Stimulated activated memory B cell treated with anti-CD40 and anti-IgM and Interleukin-4, amounts not matched to agents 10 μg/mL and 1 μg/mL and 100 μg/mL, for 72 hours (primary cell): ENCODE results near the gene SPACA9.

Experiments used
- ATAC-seq: fragments of 150-1000 bp; cut with Tn5 transposase; 2 replicates; pipeline ENCODE4 v1.10.0; 2021
- H3K27ac Mint-ChIP-seq: one replicate; pipeline ENCODE4 v1.8.0; 2022; ENCODE audit warnings: mild to moderate bottlenecking, mixed read lengths
- H3K27me3 Mint-ChIP-seq: one replicate; pipeline ENCODE4 v1.8.0; 2022; ENCODE audit warnings: mixed read lengths
- H3K36me3 Mint-ChIP-seq: one replicate; pipeline ENCODE4 v1.8.0; 2022; ENCODE audit warnings: mixed read lengths
- H3K4me1 Mint-ChIP-seq: one replicate; pipeline ENCODE4 v1.8.0; 2022; ENCODE audit warnings: mixed read lengths
- H3K4me3 Mint-ChIP-seq: one replicate; pipeline ENCODE4 v1.8.0; 2022; ENCODE audit warnings: mild to moderate bottlenecking, moderate library complexity, mixed read lengths
- H3K9me3 Mint-ChIP-seq: one replicate; pipeline ENCODE4 v1.8.0; 2022; ENCODE audit warnings: mixed read lengths

The SPACA9 gene

DNA sequence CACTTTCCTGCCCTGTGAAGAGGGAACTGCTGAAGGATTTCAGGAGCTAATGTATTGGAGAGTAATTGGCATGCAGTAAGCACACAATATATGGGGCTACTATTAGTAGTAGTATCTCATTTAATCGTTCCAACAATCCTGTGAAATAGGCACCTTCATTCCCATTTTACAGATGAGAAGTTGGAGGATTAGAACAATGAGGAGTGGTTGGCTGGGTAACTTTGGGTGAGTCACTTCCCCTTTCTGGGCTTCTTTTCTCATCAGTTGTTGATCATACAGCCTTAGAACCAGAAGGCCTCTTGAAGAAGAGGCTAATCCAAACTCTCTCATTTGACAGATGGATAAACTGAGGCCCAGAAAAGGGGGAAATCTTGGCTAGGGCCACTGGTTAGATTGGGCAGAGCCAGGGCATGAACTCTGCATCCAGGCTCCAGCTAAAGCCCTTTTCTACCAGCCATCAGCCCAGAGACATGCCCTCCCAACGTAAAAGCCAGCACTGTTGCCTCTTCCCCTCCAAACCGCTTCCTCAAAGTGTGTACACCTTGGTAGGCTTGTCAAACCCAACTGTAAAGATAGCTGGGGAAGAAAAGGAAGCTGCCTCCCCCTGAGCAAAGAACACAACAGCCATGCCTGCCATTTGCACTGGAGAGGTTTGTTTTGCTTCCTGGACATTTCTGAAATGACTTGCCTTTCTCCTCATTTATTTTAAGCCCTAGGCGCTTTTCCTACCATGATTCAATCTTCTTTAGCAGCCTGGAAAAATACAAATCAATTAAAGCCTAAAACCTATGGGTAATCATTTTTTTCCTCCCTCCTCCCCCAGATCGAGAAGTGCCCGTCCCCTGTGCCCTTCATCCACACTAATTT is 992 bp downstream of the SPACA9 start:
- H3K4me1 Mint-ChIP-seq, result peaks cover 31% of the 10 kb centered on the region
- H3K9me3 Mint-ChIP-seq, result no peaks in the 10 kb centered on the region
- H3K27me3 Mint-ChIP-seq, result no peaks in the 10 kb centered on the region
- no peak for ATAC-seq
- peak overlapping the region; percentile 74 for H3K27ac Mint-ChIP-seq
- no peaks in the 10 kb centered on the region for H3K36me3 Mint-ChIP-seq
- peak overlapping the region; percentile 78 for H3K4me3 Mint-ChIP-seq

DNA sequence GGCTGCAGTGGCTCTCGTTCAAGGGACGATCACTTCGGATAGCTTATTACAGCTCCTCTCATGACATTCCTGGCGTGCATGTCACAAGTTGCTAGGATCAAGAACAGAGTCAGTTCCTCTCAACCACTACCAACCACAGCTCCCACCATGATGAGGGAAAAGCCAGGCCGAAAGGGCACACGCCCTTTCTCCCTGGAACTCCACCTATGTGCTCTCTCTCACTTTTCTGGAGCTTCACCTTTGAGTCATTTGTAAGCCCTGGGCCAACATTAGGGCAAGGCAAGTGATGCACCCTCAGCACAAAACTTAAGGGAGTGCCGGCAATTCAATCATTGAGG is 1.6 kb downstream of the SPACA9 start:
- no peak for ATAC-seq
- Mint-ChIP-seq H3K4me3 (no peak overlapping the region), H3K9me3 (no peaks in the 10 kb centered on the region), H3K27me3 (no peaks in the 10 kb centered on the region), H3K36me3 (no peaks in the 10 kb centered on the region), H3K27ac (peak overlapping the region; percentile 74), H3K4me1 (peaks cover 31% of the 10 kb centered on the region)

DNA sequence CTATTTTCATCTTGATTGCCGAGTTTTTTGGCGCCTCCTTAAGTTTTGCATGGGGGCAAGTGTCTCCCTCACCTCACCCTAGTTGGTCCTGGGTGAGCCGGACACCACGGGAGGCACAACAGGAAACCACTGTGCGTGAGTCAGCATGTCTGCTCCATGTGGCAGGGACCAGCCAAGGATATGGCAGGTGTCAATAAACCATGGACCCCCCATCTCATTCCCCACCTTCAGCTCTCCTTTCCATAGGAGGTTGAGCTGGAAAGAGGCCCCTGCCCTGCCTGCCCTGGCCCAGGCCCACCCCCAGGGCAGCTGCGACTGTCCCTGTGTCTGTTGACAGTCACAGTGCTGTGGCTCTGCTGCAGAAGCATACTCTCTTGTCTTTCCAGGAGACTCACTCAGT is 3.1 kb downstream of the SPACA9 start:
- ATAC-seq, result no peak
- peak overlapping the region; percentile 58 for H3K27ac Mint-ChIP-seq
- no peaks in the 10 kb centered on the region for H3K36me3 Mint-ChIP-seq
- peaks cover 39% of the 10 kb centered on the region for H3K4me1 Mint-ChIP-seq
- no peaks in the 10 kb centered on the region for H3K27me3 Mint-ChIP-seq
- no peaks in the 10 kb centered on the region for H3K9me3 Mint-ChIP-seq
- no peak overlapping the region for H3K4me3 Mint-ChIP-seq

DNA sequence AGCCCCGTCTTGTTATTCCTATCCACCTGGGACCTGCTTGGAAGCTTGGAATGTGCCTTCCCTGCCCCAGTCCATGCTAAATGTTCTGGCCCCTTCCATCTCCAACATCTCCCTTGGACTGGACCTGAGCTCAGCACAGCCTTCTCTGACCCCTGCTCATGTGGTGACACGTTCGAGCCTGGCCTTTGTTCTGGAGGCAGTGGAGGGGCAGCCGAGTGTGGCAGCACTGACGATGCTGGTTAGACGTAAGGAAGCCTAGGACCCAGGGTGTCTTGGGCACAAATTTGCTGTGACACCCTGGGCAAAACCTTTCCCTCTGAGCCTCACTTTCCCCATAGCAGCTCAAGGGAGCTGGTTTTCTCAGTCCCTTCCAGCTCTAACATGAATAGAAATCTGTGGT is 3.9 kb downstream of the SPACA9 start:
- Mint-ChIP-seq H3K9me3 (no peaks in the 10 kb centered on the region), H3K27ac (peak overlapping the region; percentile 58), H3K27me3 (no peaks in the 10 kb centered on the region), H3K36me3 (no peaks in the 10 kb centered on the region), H3K4me1 (peaks cover 35% of the 10 kb centered on the region), H3K4me3 (no peak overlapping the region)
- ATAC-seq, result no peak

DNA sequence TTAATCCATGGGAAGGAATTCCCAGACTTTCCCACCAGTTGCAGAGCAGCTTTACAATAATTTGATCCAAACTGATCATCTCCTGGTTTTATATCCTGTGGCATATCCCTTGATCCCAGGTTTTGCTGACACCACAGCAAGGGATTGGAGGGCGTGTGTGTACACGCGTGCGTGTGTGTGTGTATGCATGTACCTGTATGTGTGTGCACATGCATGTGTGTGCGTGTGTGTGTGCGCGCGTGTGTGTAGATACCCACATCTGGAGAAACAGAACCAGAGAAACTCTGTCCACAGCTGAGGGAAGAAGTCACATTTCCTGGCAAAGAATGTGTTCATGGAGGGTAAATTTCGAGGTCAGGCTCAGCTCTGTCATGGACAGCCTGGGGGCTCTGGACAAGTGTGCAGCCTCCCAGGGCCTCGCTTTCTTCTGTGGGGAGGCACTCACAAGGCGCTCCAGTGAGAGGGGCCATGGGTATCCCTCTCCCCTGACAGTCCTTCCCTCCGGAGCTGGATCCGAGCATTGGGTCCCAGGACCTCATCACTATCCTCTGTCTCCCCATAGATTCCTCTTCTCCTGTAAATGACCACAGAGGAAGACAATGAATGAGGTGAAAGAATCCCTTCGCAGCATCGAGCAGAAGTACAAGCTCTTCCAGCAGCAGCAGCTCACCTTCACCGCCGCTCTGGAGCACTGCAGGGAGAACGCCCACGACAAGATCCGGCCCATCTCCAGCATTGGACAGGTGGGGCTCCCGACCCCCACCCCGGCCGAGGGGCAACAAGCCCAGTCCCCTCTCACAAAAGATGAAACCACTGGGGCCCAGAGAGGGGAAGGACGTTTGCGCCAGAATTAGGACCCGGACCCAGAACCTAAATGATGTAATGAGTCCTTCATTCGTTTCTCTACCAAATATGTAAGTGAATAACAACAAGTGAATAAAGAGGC is 4.9 kb downstream of the SPACA9 start:
- peak overlapping the region; percentile 58 for H3K27ac Mint-ChIP-seq
- no peak overlapping the region for H3K4me3 Mint-ChIP-seq
- no peaks in the 10 kb centered on the region for H3K9me3 Mint-ChIP-seq
- no peak for ATAC-seq
- no peaks in the 10 kb centered on the region for H3K36me3 Mint-ChIP-seq
- H3K27me3 Mint-ChIP-seq, result no peaks in the 10 kb centered on the region
- H3K4me1 Mint-ChIP-seq, result peaks cover 45% of the 10 kb centered on the region

DNA sequence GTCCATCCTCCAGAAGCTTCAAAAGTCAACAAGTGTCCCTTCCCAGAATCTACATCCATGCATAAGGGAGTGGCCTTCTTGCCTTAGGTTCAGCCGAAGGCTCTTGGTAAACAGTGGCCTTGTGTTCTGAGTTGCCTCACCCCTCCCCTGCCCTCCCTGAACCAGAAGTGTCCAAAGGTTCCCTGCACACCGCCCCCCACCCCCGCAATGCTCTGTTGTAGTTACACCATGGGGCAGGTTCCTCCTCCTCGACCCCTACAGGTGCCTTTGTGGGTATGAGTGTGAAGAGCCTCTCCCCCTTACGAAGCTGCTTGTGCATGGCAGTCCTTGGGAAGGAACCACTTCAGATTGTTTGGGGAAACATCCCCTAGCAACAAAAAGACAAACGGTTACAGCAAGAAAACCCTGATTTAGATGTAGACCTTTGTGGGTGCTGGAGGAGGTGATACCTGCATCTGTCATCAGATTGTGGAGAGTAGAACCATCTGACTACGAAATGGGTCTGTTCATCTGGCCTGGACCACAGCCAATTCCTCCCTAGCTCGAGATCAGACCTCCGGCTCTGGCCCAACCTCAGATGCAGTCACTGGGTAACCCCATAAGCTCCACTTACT is 7.1 kb downstream of the SPACA9 start:
- peaks cover 33% of the 10 kb centered on the region for H3K4me1 Mint-ChIP-seq
- no peaks in the 10 kb centered on the region for H3K27me3 Mint-ChIP-seq
- H3K27ac Mint-ChIP-seq, result no peak overlapping the region
- no peaks in the 10 kb centered on the region for H3K9me3 Mint-ChIP-seq
- no peak for ATAC-seq
- H3K36me3 Mint-ChIP-seq, result no peaks in the 10 kb centered on the region
- H3K4me3 Mint-ChIP-seq, result no peak overlapping the region

DNA sequence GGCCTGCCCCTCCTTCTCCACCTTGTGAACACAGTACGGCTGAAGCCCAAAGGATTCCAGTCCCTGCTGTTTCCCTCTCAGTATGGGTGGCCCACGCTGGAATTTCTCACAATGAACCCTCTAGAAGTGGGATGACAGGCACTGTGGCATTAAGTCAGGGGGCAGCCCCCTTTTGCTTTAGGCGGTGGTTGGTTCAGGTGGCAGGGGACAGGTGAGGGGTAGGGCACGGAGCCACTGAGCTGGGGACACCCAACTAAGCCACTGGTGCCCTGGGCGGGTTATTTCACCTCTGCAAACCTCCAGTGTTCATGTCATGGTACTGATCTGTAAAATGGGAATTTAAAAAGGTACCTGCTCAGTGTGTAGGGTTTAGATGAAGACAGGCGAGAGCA is 7.6 kb downstream of the SPACA9 start:
- ATAC-seq, result no peak
- no peaks in the 10 kb centered on the region for H3K27me3 Mint-ChIP-seq
- no peaks in the 10 kb centered on the region for H3K9me3 Mint-ChIP-seq
- H3K27ac Mint-ChIP-seq, result no peak overlapping the region
- H3K4me3 Mint-ChIP-seq, result no peak overlapping the region
- H3K36me3 Mint-ChIP-seq, result no peaks in the 10 kb centered on the region
- peaks cover 33% of the 10 kb centered on the region for H3K4me1 Mint-ChIP-seq

DNA sequence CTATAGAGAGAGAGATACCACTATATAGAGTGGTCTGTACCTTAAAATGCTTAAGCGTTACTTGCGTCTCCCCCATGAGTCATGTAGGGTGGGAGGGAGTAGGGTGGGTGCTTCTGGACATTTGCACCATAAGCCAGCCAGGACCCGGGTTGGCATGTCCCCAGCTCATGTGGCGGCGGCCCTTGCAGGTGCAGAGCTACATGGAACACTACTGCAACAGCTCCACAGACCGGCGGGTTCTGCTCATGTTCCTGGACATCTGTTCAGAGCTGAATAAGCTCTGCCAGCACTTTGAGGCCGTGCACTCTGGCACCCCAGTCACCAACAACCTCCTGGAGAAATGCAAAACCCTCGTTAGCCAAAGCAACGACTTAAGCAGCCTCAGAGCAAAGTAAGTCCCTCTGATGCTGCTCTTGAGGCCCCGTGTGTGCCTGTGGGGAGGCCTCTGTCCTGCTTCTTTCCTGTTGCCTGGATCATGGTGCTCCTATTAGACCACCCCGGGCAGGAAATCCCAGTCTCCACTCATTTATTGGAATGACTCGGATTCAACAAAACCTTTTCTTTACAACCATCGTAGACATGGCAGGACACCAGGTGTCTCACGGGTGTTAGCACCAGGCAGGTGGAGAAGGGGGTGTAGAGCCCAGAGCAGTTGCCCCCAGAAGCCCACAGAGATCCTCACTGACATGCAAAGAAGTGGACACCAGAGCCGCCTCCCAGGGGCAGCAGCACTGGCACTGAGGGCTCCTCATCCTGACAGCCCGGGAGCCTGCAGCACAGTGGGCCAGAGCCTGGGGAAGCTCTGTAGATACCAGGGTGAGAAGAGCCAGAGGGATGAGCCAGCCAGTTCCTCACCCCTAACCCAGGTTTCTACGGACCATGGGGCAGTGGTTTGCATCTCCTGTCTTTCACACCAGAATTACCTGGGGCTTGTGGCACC is 8.8 kb downstream of the SPACA9 start:
- ATAC-seq, result no peak
- Mint-ChIP-seq H3K27ac (peak overlapping the region; percentile 89), H3K9me3 (no peaks in the 10 kb centered on the region), H3K4me3 (no peak overlapping the region), H3K36me3 (peaks cover under 1% of the 10 kb centered on the region), H3K4me1 (peaks cover 33% of the 10 kb centered on the region), H3K27me3 (no peaks in the 10 kb centered on the region)

DNA sequence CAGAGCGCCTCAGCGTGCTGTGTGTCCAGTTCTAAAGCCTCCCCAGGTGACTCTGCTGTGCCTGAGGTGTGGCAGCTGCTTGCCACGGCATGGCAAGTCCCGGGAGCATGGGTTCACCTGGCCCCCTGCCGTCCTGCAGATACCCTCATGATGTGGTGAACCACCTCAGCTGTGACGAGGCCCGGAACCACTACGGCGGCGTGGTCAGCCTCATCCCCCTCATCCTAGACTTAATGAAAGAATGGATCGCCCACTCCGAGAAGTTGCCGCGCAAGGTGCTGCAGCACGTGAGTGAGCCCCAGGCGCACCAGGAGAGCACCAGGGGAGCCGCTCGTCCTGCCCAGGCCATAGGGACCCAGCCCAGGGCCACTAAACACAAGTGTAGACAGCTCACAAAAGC is 9.5 kb downstream of the SPACA9 start:
- no peaks in the 10 kb centered on the region for H3K27me3 Mint-ChIP-seq
- peak overlapping the region; percentile 89 for H3K27ac Mint-ChIP-seq
- peaks cover 8% of the 10 kb centered on the region for H3K36me3 Mint-ChIP-seq
- H3K4me1 Mint-ChIP-seq, result peaks cover 26% of the 10 kb centered on the region
- no peaks in the 10 kb centered on the region for H3K9me3 Mint-ChIP-seq
- peak overlapping the region; percentile 9 for H3K4me3 Mint-ChIP-seq
- ATAC-seq, result peak; percentile 25

DNA sequence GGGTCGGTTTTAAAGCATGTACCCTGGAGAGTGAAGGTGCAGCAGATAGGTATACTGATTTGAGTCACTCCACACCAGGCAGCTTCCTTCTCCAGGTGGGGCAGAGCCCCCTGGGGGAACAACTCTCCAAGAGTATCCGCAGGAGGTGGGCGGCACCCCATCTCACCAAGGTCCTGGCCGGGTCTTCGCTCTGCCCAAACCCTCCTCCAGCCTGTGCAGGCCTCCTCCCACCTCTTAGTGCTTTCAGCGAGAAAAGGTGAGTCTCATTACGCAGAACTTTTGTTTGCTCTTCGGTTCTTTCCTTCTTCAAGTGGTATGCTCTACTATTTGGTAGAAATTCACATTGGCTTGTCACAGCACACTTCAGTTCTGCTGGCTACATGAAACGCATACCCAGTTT is 13.7 kb downstream of the SPACA9 start:
- no peak overlapping the region for H3K4me3 Mint-ChIP-seq
- H3K9me3 Mint-ChIP-seq, result no peaks in the 10 kb centered on the region
- H3K4me1 Mint-ChIP-seq, result peaks cover 19% of the 10 kb centered on the region
- peaks cover 35% of the 10 kb centered on the region for H3K36me3 Mint-ChIP-seq
- no peak for ATAC-seq
- H3K27ac Mint-ChIP-seq, result peak overlapping the region; percentile 65
- H3K27me3 Mint-ChIP-seq, result no peaks in the 10 kb centered on the region

DNA sequence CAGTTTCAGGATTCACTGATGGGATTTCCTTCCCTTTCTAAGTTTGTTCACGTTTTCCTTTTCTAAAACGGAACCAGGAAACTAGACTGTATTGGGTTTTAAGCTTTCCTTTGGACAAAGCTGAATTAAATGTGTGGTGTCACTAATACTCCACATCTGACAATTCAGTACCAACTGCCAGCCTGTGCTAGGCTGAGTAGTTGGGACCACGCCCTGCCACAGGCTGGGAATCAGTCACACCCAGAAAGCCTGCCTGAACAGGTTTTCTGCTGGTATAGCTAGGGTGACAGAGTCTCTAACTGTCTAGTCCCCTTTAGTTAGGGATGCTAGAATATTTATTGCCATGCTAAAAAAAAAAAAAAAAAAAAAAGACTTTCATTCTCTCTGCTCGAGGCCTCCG is 15.6 kb downstream of the SPACA9 start:
- no peak overlapping the region for H3K27ac Mint-ChIP-seq
- no peaks in the 10 kb centered on the region for H3K9me3 Mint-ChIP-seq
- no peak for ATAC-seq
- no peaks in the 10 kb centered on the region for H3K27me3 Mint-ChIP-seq
- H3K4me3 Mint-ChIP-seq, result no peak overlapping the region
- H3K36me3 Mint-ChIP-seq, result peaks cover 45% of the 10 kb centered on the region
- H3K4me1 Mint-ChIP-seq, result no peaks in the 10 kb centered on the region

DNA sequence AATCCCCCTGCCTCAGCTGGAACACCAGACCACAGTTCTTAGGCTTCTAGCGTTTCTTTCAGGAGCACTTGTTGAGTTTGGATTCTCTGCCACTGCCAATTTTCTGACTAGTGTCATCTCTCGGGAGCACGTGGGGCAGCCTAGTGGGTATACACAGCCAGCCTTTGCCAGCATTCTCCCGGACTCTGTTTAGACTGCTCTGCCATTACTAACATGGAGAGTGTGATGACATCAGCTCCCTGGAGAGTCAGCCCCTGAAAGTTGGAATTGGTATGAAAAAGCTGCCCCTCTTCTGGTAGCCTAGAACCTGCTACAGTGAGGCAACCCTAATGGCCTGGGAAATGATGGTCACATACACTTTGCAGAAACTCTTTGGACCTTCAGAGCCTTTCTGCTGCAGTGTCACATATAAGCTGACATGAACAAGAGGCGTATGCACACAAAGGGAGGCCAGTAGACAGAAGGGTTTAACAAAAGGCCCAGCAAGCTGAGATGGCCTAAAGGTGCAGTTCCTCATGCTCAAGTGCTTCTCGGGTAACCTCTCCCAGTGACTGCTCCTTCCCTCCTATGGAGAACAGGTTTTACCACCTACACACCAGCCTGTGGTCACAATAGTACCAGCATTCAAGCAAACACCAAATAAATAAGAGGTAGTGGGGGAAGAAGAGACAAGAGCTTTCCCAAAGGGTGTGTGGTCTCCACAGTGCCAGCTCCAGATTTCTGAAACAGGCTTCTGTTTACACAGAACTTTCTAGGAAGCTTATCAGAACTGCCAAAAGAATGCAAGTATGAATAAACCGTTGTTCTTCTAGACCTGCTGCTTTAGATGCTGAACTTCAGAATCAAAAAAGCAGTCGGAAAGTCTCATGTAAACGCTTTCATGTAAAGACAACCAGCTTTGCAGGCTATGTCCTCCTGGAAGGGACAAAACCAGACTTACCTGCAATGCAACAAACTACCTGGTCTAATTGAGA is 16.5 kb downstream of the SPACA9 start:
- Mint-ChIP-seq H3K4me3 (no peak overlapping the region), H3K4me1 (no peaks in the 10 kb centered on the region), H3K27me3 (no peaks in the 10 kb centered on the region), H3K27ac (no peak overlapping the region), H3K36me3 (peaks cover 49% of the 10 kb centered on the region), H3K9me3 (no peaks in the 10 kb centered on the region)
- ATAC-seq, result no peak

DNA sequence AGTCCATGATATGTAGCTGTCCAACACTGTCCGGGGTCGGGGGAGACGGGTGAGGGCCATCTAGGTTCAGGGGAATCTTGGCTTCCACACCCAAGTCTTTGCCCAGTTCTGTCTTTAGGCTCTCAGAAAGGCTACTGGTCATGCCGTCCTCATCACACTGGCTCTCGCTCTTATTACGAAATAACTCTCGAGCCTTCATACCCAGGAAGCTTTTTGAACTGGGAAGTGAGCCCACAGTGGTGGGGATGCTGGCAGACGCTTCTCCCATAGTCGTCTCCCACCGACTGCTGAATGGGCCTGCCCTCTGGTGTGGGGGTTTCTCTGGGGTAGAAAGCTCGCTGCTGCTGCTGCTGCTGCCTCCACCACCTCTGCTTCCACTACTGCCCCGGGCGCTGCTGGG is 17.6 kb downstream of the SPACA9 start:
- no peaks in the 10 kb centered on the region for H3K27me3 Mint-ChIP-seq
- H3K27ac Mint-ChIP-seq, result no peak overlapping the region
- H3K36me3 Mint-ChIP-seq, result peaks cover 58% of the 10 kb centered on the region

DNA sequence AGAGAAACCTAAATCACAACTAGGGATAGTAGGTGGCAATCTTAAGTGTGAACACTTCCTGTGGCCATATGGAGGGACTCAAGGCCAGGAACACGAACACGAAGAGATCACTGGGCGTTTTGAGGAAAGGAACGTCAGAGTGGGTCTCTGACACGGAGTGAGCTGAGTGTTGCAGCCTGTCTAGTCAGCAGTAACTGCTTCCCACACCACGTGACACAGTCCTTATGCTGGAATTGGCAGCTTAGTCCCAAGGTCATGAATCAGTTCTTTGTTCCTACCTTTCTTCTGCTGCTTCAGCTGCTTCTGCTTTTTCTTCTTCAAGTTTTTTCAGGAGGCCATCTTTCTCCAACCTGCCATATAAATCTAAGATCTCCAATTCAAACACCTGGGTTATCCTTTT is 18.2 kb downstream of the SPACA9 start:
- no peak overlapping the region for H3K4me3 Mint-ChIP-seq
- peaks cover 63% of the 10 kb centered on the region for H3K36me3 Mint-ChIP-seq
- H3K27ac Mint-ChIP-seq, result no peak overlapping the region
- H3K9me3 Mint-ChIP-seq, result no peaks in the 10 kb centered on the region
- no peaks in the 10 kb centered on the region for H3K27me3 Mint-ChIP-seq
- no peaks in the 10 kb centered on the region for H3K4me1 Mint-ChIP-seq
- no peak for ATAC-seq

More for the DNA sequence above, 17.6 kb downstream of the SPACA9 start:
- H3K4me1 Mint-ChIP-seq, result no peaks in the 10 kb centered on the region
- no peak overlapping the region for H3K4me3 Mint-ChIP-seq
- ATAC-seq, result no peak
- no peaks in the 10 kb centered on the region for H3K9me3 Mint-ChIP-seq
